Measurements from ENCODE around the gene LAD1. TPM values are rescaled to one million over a fixed set of nuclear protein-coding genes. Genes with fewer than 3 reads are reported as not detected.

Gene LAD1
- polyA plus RNA-seq, 10 donors: 10.1 to 23.3 (median 11.4) TPM

Other genes starting within 250 kb of the LAD1 start
- gene TMEM9, start 244.8 kb downstream of the LAD1 start, polyA plus RNA-seq (ENCODE audit: insufficient read length in 10 of 10): 10 to 100 TPM; 40.6 to 78.4 (median 58.4) TPM
- 1 to 10 TPM; 1.6 to 8.0 (median 2.9) TPM for gene IGFN1, start 208.5 kb downstream of the LAD1 start, polyA plus RNA-seq (ENCODE audit: insufficient read length in 10 of 10)
- gene PKP1, start 115.8 kb downstream of the LAD1 start, polyA plus RNA-seq (ENCODE audit: insufficient read length in 10 of 10): 10 to 100 TPM in 2 of 10 donors, 1 to 10 TPM in 8; 1.4 to 49.6 (median 4.0) TPM
- 1,000 to 10,000 TPM in 1 of 10 donors, 100 to 1,000 TPM in 9; 594 to 1,015 (median 855) TPM for gene TNNT2, start 21.6 kb downstream of the LAD1 start, polyA plus RNA-seq (ENCODE audit: insufficient read length in 10 of 10)
- 1,000 to 10,000 TPM; 1,080 to 1,938 (median 1,572) TPM for gene TNNI1, start 22.4 kb upstream of the LAD1 start, polyA plus RNA-seq (ENCODE audit: insufficient read length in 10 of 10)
- gene PHLDA3, start 69.9 kb upstream of the LAD1 start, polyA plus RNA-seq (ENCODE audit: insufficient read length in 10 of 10): 10 to 100 TPM; 13.5 to 21.7 (median 19.3) TPM
- gene CSRP1, start 107.8 kb upstream of the LAD1 start, polyA plus RNA-seq (ENCODE audit: insufficient read length in 10 of 10): 10 to 100 TPM; 36.7 to 51.4 (median 43.6) TPM
- gene NAV1, start 139.8 kb upstream of the LAD1 start, polyA plus RNA-seq (ENCODE audit: insufficient read length in 10 of 10): 10 to 100 TPM; 16.4 to 32.6 (median 23.5) TPM